A673 (cell line): ENCODE results near the gene PDCD6IP.

Experiments used
- EZH2 ChIP-seq: fragments of 200-600 bp; sonication (generic); IDR thresholded peaks from 2 replicates; pipeline ENCODE4 v1.6.1; 2017; ENCODE audit warnings: borderline replicate concordance, low read depth, mild to moderate bottlenecking, mixed read lengths, antibody characterized with exemption, low read length; ENCODE audit not compliant: poor library complexity, severe bottlenecking
- TF ChIP-seq, protein P1 (sequence below): fragments of 300-800, 200-600 bp; sonication (generic); conservative IDR thresholded peaks from 2 replicates; pipeline ENCODE4 v1.5.1; 2017; ENCODE audit warnings: low read depth, mild to moderate bottlenecking, antibody characterized with exemption, low read length, moderate library complexity, mixed read lengths

DNA sequence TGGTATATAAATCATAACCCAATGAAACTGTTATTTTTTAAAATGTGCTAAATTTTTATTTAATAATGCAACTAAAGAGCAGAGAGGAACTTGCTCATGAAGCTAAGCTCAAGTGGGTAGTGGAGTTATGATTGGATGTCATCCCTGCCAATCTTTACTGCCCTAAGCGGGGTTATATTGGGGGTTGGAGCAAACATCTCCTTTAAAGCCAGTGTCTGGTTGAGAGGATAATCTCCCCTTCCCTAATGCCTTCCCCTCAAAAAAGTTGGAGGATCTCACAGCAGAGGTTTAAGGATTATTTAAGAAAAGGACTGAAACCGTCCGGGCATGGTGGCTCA, 48.2 kb upstream of the PDCD6IP start:
- TF ChIP-seq, protein P1, sequence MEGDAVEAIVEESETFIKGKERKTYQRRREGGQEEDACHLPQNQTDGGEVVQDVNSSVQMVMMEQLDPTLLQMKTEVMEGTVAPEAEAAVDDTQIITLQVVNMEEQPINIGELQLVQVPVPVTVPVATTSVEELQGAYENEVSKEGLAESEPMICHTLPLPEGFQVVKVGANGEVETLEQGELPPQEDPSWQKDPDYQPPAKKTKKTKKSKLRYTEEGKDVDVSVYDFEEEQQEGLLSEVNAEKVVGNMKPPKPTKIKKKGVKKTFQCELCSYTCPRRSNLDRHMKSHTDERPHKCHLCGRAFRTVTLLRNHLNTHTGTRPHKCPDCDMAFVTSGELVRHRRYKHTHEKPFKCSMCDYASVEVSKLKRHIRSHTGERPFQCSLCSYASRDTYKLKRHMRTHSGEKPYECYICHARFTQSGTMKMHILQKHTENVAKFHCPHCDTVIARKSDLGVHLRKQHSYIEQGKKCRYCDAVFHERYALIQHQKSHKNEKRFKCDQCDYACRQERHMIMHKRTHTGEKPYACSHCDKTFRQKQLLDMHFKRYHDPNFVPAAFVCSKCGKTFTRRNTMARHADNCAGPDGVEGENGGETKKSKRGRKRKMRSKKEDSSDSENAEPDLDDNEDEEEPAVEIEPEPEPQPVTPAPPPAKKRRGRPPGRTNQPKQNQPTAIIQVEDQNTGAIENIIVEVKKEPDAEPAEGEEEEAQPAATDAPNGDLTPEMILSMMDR, result no peak
- TF ChIP-seq EZH2, result no peak
